Thyroid gland (tissue), 4 donors: ENCODE measurements around the gene KRT17.

Experiments used
- CTCF ChIP-seq, 6 experiments: fragments of 200-600 bp in 3 of 6; fragments of 450-650 bp in 3 of 6; sonication (generic) in 3 of 6; IDR thresholded peaks; one replicate each; pipeline ENCODE4 v1.5.1; 2016 to 2019; ENCODE audit warnings: antibody characterized with exemption in 6 of 6, mild to moderate bottlenecking in 2 of 6, inconsistent platforms in 1 of 6, moderate library complexity in 1 of 6
- POLR2A ChIP-seq, 2 donors: fragments of 450-650 bp; IDR thresholded peaks; one replicate each; pipeline ENCODE4 v1.6.1; 2017; ENCODE audit warnings: antibody characterized with exemption in 2 of 2, mild to moderate bottlenecking in 2 of 2, moderate library complexity in 1 of 2

- no peak for TF ChIP-seq POLR2A (IDR thresholded peaks at IDR 0.05)
- no peak for TF ChIP-seq CTCF (IDR thresholded peaks at IDR 0.05)
Observed at GRCh38 chr17:41614098-41614497, 10.3 kb downstream of the KRT17 start.
